ENCODE results near the gene KRTAP12-3. TPM values are rescaled to one million over a fixed set of nuclear protein-coding genes. Genes with fewer than 3 reads are reported as not detected.

The KRTAP12-3 gene
- total and polyA plus RNA-seq, 2 donors (not counting 1 experiment from before 2014, with no cell fraction given), result not detected

- H3K4me1 ChIP-seq (ENCODE audit: control insufficient read depth in 2 of 2, insufficient read depth in 2 of 2, low read length in 2 of 2), result no peaks in the 10 kb centered on the region
- 92% methylated on average over 8 of the region's 8 CpGs for WGBS (ENCODE audit: insufficient coverage)
Measured at GRCh38 chr21:44612029-44612486, 45.7 kb upstream of the KRTAP12-3 start, which contains the start of gene KRTAP10-8. KRTAP10-8 (plus strand) TSS chr21:44612079; CDS start chr21:44612101, 22 bp downstream.

More at GRCh38 chr21:44612029-44612486, 45.7 kb upstream of the KRTAP12-3 start, which contains the start of gene KRTAP10-8:
- TF ChIP-seq EZH2 (IDR thresholded peaks at IDR 0.05; ENCODE audit: borderline replicate concordance, insufficient read depth, low read depth, low read length, poor library complexity, severe bottlenecking) (no peak), CTCF (IDR thresholded peaks at IDR 0.05) (no peak)
- peaks cover 4 to 42% (median 25%) of the 10 kb centered on the region in 3 donors for H3K9me3 ChIP-seq (ENCODE audit: control extremely low read depth in 1 of 3, control insufficient read depth in 2 of 3, insufficient read depth in 1 of 3, low read length in 2 of 3)
- H3K27ac Mint-ChIP-seq, result no peak within 1 kb of the TSS
- intact Hi-C loops (cut with micrococcal nuclease), result no loop called here
- H3K4me3 ChIP-seq (ENCODE audit: control extremely low read depth in 1 of 5, extremely low read depth in 1 of 5, insufficient read depth in 1 of 5, low read depth in 2 of 5, low read length in 4 of 5), result no peak within 1 kb of the TSS
- CTCF ChIA-PET, result no interaction called here
- H3K4me1 Mint-ChIP-seq, result no peaks in the 10 kb centered on the region
- H3K4me2 ChIP-seq (replicated peaks; ENCODE audit: low read depth, low read length, poor library complexity, severe bottlenecking), result no peak within 1 kb of the TSS
- H3K79me2 ChIP-seq (ENCODE audit: control insufficient read depth, insufficient read depth, low read length), result no peaks in the 10 kb centered on the region
- no peaks in the 10 kb centered on the region for H4K20me1 ChIP-seq (ENCODE audit: control insufficient read depth, insufficient read depth, low read length, poor library complexity, severe bottlenecking)
- peaks cover 16% of the 10 kb centered on the region for H3K27me3 Mint-ChIP-seq
- H3K9me3 Mint-ChIP-seq (ENCODE audit: insufficient read depth), result peaks cover 15% of the 10 kb centered on the region
- no peaks in the 10 kb centered on the region for H3K36me3 ChIP-seq (replicated peaks in 1 of 2; ENCODE audit: control extremely low read depth in 1 of 2, control insufficient read depth in 1 of 2, extremely low read depth in 1 of 2, insufficient read depth in 2 of 2, low read length in 1 of 2)
- no peak for DNase-seq
- H3K27ac ChIP-seq (ENCODE audit: low read length in 2 of 2), result no peak within 1 kb of the TSS
- ATAC-seq (ENCODE audit: low read depth), result no peak
- no peak within 1 kb of the TSS for H3K9ac ChIP-seq (ENCODE audit: low read length)
- POLR2A ChIA-PET, result no interaction called here
- no peak within 1 kb of the TSS for H3K4me3 Mint-ChIP-seq
- no peak within 1 kb of the TSS for H2AFZ ChIP-seq (ENCODE audit: insufficient read depth, low read depth, low read length, poor library complexity, severe bottlenecking)
- peaks cover 0 to 3% (median 1%) of the 10 kb centered on the region in 4 experiments for H3K27me3 ChIP-seq (replicated peaks in 1 of 4; ENCODE audit: control extremely low read depth in 1 of 4, control insufficient read depth in 3 of 4, insufficient read depth in 4 of 4, low read length in 3 of 4)
